Upper lobe of left lung (tissue), 4 donors: ENCODE data around the gene AKAP3.

Experiments used
- CTCF ChIP-seq, 6 experiments: fragments of 450-650 bp in 4 of 6; fragments of 200-600 bp in 2 of 6; sonication (generic) in 2 of 6; IDR thresholded peaks; one replicate each; pipeline ENCODE4 v1.5.1; 2016 to 2019; ENCODE audit warnings: antibody characterized with exemption in 6 of 6
- EP300 ChIP-seq, 4 donors: sonication (generic); formaldehyde crosslinking; IDR thresholded peaks; one replicate each; pipeline ENCODE4 v1.5.1; 2017; ENCODE audit warnings: antibody characterized with exemption in 4 of 4, control low read depth in 2 of 4

- TF ChIP-seq CTCF (IDR thresholded peaks at IDR 0.05) (no peak), EP300 (IDR thresholded peaks at IDR 0.05) (no peak)
Observed at GRCh38 chr12:4663971-4664505, 15.2 kb upstream of the AKAP3 start.
